HG03378 (cell line): ENCODE results near the gene NR6A1.

Experiments used
- ATAC-seq: cut with Tn5 transposase; IDR thresholded peaks from one replicate; pipeline ENCODE4 v1.9.1; 2021; ENCODE audit warnings: mild to moderate bottlenecking, moderate library complexity; ENCODE audit not compliant: unreplicated experiment

The NR6A1 gene

GRCh38 chr9:124730772-124731171 is 40.3 kb downstream of the NR6A1 start:
- ATAC-seq: no peak

- ATAC-seq: no peak
These were observed 44.2 kb downstream of the NR6A1 start for GRCh38 chr9:124726886-124727285.

GRCh38 chr9:124725068-124725452 is 46.1 kb downstream of the NR6A1 start:
- no peak for ATAC-seq

- no peak for ATAC-seq
These were observed 46.6 kb downstream of the NR6A1 start for GRCh38 chr9:124724415-124725067.

- ATAC-seq: no peak
These were observed 47.8 kb downstream of the NR6A1 start for GRCh38 chr9:124723352-124723751.

GRCh38 chr9:124721109-124721906 is 49.8 kb downstream of the NR6A1 start:
- ATAC-seq: no peak

DNA sequence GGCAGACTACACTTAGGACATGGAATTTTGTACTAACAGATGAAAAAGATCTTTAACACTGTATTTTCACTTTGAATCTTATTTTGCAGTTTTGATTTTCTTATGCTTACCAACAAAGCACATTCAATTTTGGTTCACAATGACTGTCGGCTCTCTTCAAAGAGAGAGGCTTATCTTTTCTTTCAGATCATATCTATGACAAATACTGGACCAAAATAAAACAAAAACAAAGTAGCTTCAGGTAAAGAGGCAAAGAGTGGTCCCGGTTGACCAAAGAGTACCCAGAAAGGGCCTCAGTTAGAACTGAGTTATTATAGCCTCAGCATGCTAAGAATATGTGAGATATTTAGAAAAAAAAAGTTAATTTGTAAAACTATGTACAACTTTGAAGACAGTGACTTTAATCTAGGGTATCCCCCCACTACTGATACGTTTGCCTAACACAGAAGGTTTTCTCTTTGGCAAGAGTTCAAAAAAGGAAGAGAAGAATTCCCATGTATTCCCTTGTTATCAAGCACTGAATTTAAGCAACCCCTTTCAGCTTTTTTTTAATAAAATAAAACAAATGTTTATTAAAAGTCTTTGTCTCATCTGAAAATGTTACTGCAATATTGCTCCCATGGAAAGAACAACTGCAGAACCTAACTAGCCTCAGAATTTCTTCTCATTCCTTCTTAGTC is 50.5 kb downstream of the NR6A1 start:
- no peak for ATAC-seq

GRCh38 chr9:124718928-124719327 is 52.2 kb downstream of the NR6A1 start:
- no peak for ATAC-seq

- ATAC-seq: no peak
These were observed 53.5 kb downstream of the NR6A1 start for GRCh38 chr9:124717597-124717996.

- no peak for ATAC-seq
These were observed 54.3 kb downstream of the NR6A1 start for GRCh38 chr9:124716808-124717207.

DNA sequence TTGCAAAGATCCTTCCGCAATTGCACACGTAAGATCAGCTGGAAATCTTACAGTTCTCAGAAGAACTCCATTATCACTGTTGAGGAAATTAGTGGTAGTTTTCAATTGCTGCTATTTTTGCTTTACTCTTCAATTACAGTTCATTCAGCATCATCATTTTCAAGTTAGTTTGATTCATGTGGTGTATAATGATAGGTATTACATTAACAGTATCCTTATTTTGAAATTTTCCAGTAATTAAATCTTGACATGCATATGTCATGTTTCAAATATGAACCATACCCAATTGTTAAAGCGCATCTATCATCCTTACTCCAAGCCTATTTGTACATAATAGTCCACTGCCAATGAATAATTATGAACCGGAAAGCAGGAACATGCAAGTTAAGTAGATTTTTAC is 60.3 kb downstream of the NR6A1 start:
- no peak for ATAC-seq

- no peak for ATAC-seq
These were observed 61.8 kb downstream of the NR6A1 start for GRCh38 chr9:124709292-124709690.

DNA sequence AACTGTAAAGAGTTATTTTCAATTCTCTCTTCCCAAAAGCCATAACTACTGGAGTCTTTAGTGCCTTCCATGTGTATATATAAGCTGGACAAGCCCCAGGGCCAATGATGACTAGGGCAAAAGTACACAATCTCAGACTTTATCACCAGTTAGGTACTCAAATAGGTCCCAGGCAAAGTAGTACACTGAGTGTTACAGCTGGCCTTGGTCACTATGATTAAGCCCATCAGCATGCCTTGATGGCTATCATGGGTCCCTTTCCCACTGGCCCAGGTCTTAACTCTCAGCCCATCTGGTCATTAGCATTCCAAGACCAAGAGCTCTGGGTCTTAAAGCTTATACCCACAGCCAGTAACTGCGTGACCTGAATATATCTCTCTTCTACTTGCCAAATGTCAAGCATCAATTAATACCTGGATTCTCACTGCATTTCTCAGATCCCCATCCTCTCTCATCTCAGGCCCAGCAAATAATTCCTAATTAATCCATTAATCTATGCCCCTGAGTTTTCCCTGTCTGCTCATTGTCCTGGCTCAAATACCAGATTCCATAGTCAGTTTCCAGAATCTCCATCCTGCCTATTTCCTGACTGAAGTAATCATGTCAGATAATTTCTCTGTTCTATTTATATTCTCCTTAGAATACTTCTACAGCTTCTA is 62.3 kb downstream of the NR6A1 start:
- no peak for ATAC-seq

- ATAC-seq: no peak
These were observed 63.0 kb downstream of the NR6A1 start for GRCh38 chr9:124708074-124708473.

- no peak for ATAC-seq
These were observed 63.4 kb downstream of the NR6A1 start for GRCh38 chr9:124707666-124708065.

- ATAC-seq: no peak
These were observed 64.4 kb downstream of the NR6A1 start for GRCh38 chr9:124706685-124707084.

GRCh38 chr9:124699575-124699974 is 71.5 kb downstream of the NR6A1 start:
- no peak for ATAC-seq

GRCh38 chr9:124698265-124698664 is 72.8 kb downstream of the NR6A1 start:
- no peak for ATAC-seq

DNA sequence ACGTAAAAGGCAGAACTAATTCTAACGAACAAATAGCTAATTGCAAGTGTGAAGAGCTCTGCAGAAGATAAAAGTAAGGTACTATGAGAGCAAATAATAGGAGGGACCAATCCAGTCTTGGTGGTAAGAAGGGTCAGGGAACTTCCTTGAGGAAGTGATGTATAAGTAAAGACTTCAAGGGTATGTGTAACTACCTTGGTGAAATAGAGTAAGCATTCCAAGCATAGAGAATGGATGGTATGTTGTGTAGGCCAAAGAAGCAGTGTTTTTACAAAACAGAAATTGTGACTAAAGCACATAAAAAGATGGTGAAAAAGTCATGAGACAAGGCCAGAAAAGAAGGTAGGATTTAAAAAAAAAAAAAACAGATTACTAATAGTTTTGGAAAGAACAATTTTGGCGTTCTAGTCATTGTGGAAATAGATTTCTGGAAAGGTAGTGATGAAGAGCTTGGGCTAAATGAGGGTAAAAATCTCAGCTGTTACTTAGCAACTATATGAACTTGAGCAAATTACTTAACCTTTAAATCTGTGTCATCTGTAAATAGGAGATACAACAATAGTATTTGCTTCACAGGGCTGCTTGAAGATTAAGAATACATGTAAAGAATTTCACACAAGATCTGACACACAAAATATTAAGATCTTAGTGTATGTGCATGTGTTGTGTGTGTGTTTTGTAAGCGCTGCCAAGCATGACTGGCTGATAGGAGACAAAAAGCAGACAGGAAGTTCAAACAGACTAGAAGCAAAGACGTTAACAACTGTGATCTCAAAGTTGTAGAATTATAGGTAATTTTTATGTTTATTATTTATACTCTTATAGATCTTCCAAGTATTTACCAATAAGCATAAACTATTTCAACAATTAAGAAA is 73.5 kb downstream of the NR6A1 start:
- ATAC-seq: no peak

GRCh38 chr9:124696101-124696500 is 75.0 kb downstream of the NR6A1 start:
- ATAC-seq: no peak
